Fibroblast of mammary gland (primary cell): ENCODE data around the gene NRSN2.
A peak's percentile ranks its signal among the peaks of the same experiment; 100 is the strongest.

Experiments
- DNase-seq: peaks from one replicate; pipeline ENCODE4 v3.0.0-alpha.2; 2010; ENCODE audit warnings: low read depth
- H3K4me3 ChIP-seq: 2 replicates; pipeline ENCODE4 v1.5.1; 2011; ENCODE audit warnings: low read depth, mild to moderate bottlenecking, low read length, moderate library complexity; ENCODE audit not compliant: control insufficient read depth
- CTCF ChIP-seq: conservative IDR thresholded peaks from 2 replicates; pipeline ENCODE4 v1.5.1; 2011; ENCODE audit warnings: low read depth, low read length, inconsistent platforms; ENCODE audit not compliant: control insufficient read depth, insufficient read depth

NRSN2 gene

GRCh38 chr20:356745-357144, 9.8 kb downstream of the NRSN2 start:
- H3K4me3 ChIP-seq: no peak overlapping the region
- no peak for TF ChIP-seq CTCF
- DNase-seq: no peak

GRCh38 chr20:358891-359555, 12.1 kb downstream of the NRSN2 start:
- H3K4me3 ChIP-seq: no peak overlapping the region
- no peak for DNase-seq
- TF ChIP-seq CTCF: no peak

- no peak overlapping the region for H3K4me3 ChIP-seq
- no peak for DNase-seq
- no peak for TF ChIP-seq CTCF
Measured at GRCh38 chr20:361561-361960, 14.7 kb downstream of the NRSN2 start.

GRCh38 chr20:362271-363254, 15.7 kb downstream of the NRSN2 start:
- TF ChIP-seq CTCF: peak; percentile 34
- peak; percentile 77 for DNase-seq
- no peak overlapping the region for H3K4me3 ChIP-seq

GRCh38 chr20:363319-364078, 16.6 kb downstream of the NRSN2 start:
- no peak for DNase-seq
- no peak for TF ChIP-seq CTCF
- no peak overlapping the region for H3K4me3 ChIP-seq
